Natural killer cell (primary cell): Measurements from ENCODE around the gene ZFAND2B. TPM values are rescaled to one million over a fixed set of nuclear protein-coding genes. Genes with fewer than 3 reads are reported as not detected.

ENCODE experiments used
- ATAC-seq, 3 donors: fragments of 150-1000 bp in 2 of 3; fragments of 200-7000 bp in 1 of 3; cut with Tn5 transposase; 1 replicate in 1 of 3; 2 replicates in 2 of 3; pipeline ENCODE4 v1.10.0; 2021; ENCODE audit warnings: mild to moderate bottlenecking in 2 of 3, moderate library complexity in 2 of 3
- DNase-seq, 2 donors: peaks; one replicate each; pipeline versions ENCODE4 v3.0.0 to v3.0.0-alpha.2; 2013 to 2021; ENCODE audit warnings: mixed read lengths in 1 of 2
- H3K27ac ChIP-seq: one replicate; pipeline ENCODE4 v1.5.1; 2013; ENCODE audit warnings: mild to moderate bottlenecking, low read length
- H3K27me3 ChIP-seq: one replicate; pipeline ENCODE4 v1.6.1; 2013; ENCODE audit warnings: low read length; ENCODE audit not compliant: control insufficient read depth, insufficient read depth
- H3K36me3 ChIP-seq: one replicate; pipeline ENCODE4 v1.6.1; 2013; ENCODE audit warnings: low read length; ENCODE audit not compliant: control insufficient read depth, insufficient read depth
- H3K4me1 ChIP-seq: one replicate; pipeline ENCODE4 v1.6.1; 2013; ENCODE audit warnings: low read length; ENCODE audit not compliant: control insufficient read depth, insufficient read depth
- H3K4me3 ChIP-seq: one replicate; pipeline ENCODE4 v1.5.1; 2013; ENCODE audit warnings: low read length
- H3K9me3 ChIP-seq: one replicate; pipeline ENCODE4 v1.6.1; 2013; ENCODE audit warnings: low read length; ENCODE audit not compliant: control insufficient read depth, insufficient read depth
- H3K27ac Mint-ChIP-seq, 2 donors: one replicate each; pipeline ENCODE4 v1.8.0; 2022; ENCODE audit warnings: mild to moderate bottlenecking in 2 of 2, mixed read lengths in 2 of 2, moderate library complexity in 1 of 2
- H3K27me3 Mint-ChIP-seq, 2 donors: one replicate each; pipeline ENCODE4 v1.8.0; 2022; ENCODE audit warnings: low read depth in 2 of 2, mixed read lengths in 2 of 2
- H3K36me3 Mint-ChIP-seq: one replicate; pipeline ENCODE4 v1.8.0; 2022; ENCODE audit warnings: mixed read lengths
- H3K4me1 Mint-ChIP-seq, 2 donors: one replicate each; pipeline ENCODE4 v1.8.0; 2022; ENCODE audit warnings: mixed read lengths in 2 of 2
- H3K4me3 Mint-ChIP-seq: one replicate; pipeline ENCODE4 v1.8.0; 2022; ENCODE audit warnings: mild to moderate bottlenecking, moderate library complexity, mixed read lengths
- H3K9me3 Mint-ChIP-seq, 2 donors: one replicate each; pipeline ENCODE4 v1.8.0; 2022; ENCODE audit warnings: mixed read lengths in 2 of 2
- CTCF ChIP-seq: fragments of 200-600 bp; IDR thresholded peaks from one replicate; pipeline ENCODE4 v1.8.0; 2022; ENCODE audit warnings: antibody characterized with exemption
- WGBS: methylation state at CpG from one replicate; pipeline ENCODE4 v1.1.7; 2013; ENCODE audit warnings: missing lambda C conversion rate; ENCODE audit not compliant: insufficient coverage; 5-methylcytosine and 5-hydroxymethylcytosine counted together
- intact Hi-C: fragments of 100-400 bp; cut with micrococcal nuclease; formaldehyde crosslinking; loops from one replicate; pipeline ENCODE4 v1.14.2; 2022
- total RNA-seq, 4 donors: library from RNA; stranded (reverse); fragments of 120-200 nt in 1 of 4; gene quantifications; one replicate each; pipeline versions ENCODE4 v1.2.3 to v1.2.4, GENCODE V29; 2013 to 2022

The ZFAND2B gene
- total RNA-seq, 3 donors from 2014 or later (not counting 1 experiment from before 2014, with no cell fraction given) = 67.6 to 84.0 (median 83.4) TPM

GRCh38 chr2:219181531-219181930 lies 25.1 kb upstream of the ZFAND2B start:
- no peak overlapping the region for H3K4me3 Mint-ChIP-seq
- H3K4me1 Mint-ChIP-seq = peaks cover 29 to 49% of the 10 kb centered on the region in 2 donors
- Histone ChIP-seq H3K9me3 (no peaks in the 10 kb centered on the region), H3K36me3 (peaks cover 53% of the 10 kb centered on the region), H3K27me3 (no peaks in the 10 kb centered on the region), H3K4me1 (peaks cover 25% of the 10 kb centered on the region), H3K4me3 (no peak overlapping the region), H3K27ac (no peak overlapping the region)
- no peaks in the 10 kb centered on the region for H3K9me3 Mint-ChIP-seq
- WGBS = 96% methylated on average over 6 of the region's 6 CpGs
- no peak for TF ChIP-seq CTCF
- no peak overlapping the region for H3K27ac Mint-ChIP-seq
- ATAC-seq (no peak), DNase-seq (no peak)
- intact Hi-C loops = no loop called here
- H3K27me3 Mint-ChIP-seq = no peaks in the 10 kb centered on the region
- no peaks in the 10 kb centered on the region for H3K36me3 Mint-ChIP-seq

GRCh38 chr2:219182331-219183150 lies 24.0 kb upstream of the ZFAND2B start:
- no peaks in the 10 kb centered on the region for H3K9me3 Mint-ChIP-seq
- Histone ChIP-seq H3K4me1 (peaks cover 20% of the 10 kb centered on the region), H3K27me3 (no peaks in the 10 kb centered on the region), H3K36me3 (peaks cover 53% of the 10 kb centered on the region), H3K9me3 (no peaks in the 10 kb centered on the region), H3K4me3 (no peak overlapping the region), H3K27ac (no peak overlapping the region)
- TF ChIP-seq CTCF = no peak
- H3K4me3 Mint-ChIP-seq = no peak overlapping the region
- no peaks in the 10 kb centered on the region for H3K27me3 Mint-ChIP-seq
- DNase-seq (no peak), ATAC-seq (no peak)
- intact Hi-C loops = no loop called here
- no peaks in the 10 kb centered on the region for H3K36me3 Mint-ChIP-seq
- H3K4me1 Mint-ChIP-seq = peaks cover 22 to 42% of the 10 kb centered on the region in 2 donors
- H3K27ac Mint-ChIP-seq = peak overlapping the region; percentile 47 to 70
- WGBS = 70% methylated on average over 7 of the region's 8 CpGs

- Mint-ChIP-seq H3K4me3 (no peak overlapping the region), H3K27ac (peak overlapping the region; percentile 47 to 70), H3K4me1 (peaks cover 19 to 39% of the 10 kb centered on the region in 2 donors), H3K36me3 (no peaks in the 10 kb centered on the region), H3K9me3 (no peaks in the 10 kb centered on the region), H3K27me3 (no peaks in the 10 kb centered on the region)
- Histone ChIP-seq H3K4me1 (peaks cover 17% of the 10 kb centered on the region), H3K9me3 (no peaks in the 10 kb centered on the region), H3K27me3 (no peaks in the 10 kb centered on the region), H3K4me3 (no peak overlapping the region), H3K27ac (no peak overlapping the region), H3K36me3 (peaks cover 53% of the 10 kb centered on the region)
- intact Hi-C loops = no loop called here
- ATAC-seq (no peak), DNase-seq (no peak)
- 94% methylated on average over 5 of the region's 6 CpGs for WGBS
- no peak for TF ChIP-seq CTCF
Observed at GRCh38 chr2:219183151-219183772, 23.3 kb upstream of the ZFAND2B start.
